ENCODE results near the gene HLF. TPM values are rescaled to one million over a fixed set of nuclear protein-coding genes. Genes with fewer than 3 reads are reported as not detected.

The HLF gene
- total RNA-seq, 1 donor from 2014 or later: 0.69 TPM

GRCh38 chr17:55246583-55246982 is 18.2 kb upstream of the HLF start:
- Mint-ChIP-seq H3K27me3 (peaks cover 41% of the 10 kb centered on the region), H3K27ac (no peak overlapping the region), H3K9me3 (no peaks in the 10 kb centered on the region), H3K4me3 (no peak overlapping the region), H3K4me1 (no peaks in the 10 kb centered on the region), H3K36me3 (ENCODE audit: low read depth) (no peaks in the 10 kb centered on the region)
- CTCF ChIA-PET: no interaction called here
- intact Hi-C loops (cut with micrococcal nuclease): no loop called here
- no peak for ATAC-seq (ENCODE audit: low read depth)
- POLR2A ChIA-PET: no interaction called here
- TF ChIP-seq CTCF (IDR thresholded peaks at IDR 0.05): no peak
- DNase-seq: no peak

- ATAC-seq (ENCODE audit: low read depth) (no peak), DNase-seq (no peak)
- Mint-ChIP-seq H3K36me3 (ENCODE audit: low read depth) (no peaks in the 10 kb centered on the region), H3K9me3 (no peaks in the 10 kb centered on the region), H3K27me3 (peaks cover 36% of the 10 kb centered on the region), H3K27ac (no peak overlapping the region), H3K4me1 (no peaks in the 10 kb centered on the region), H3K4me3 (no peak overlapping the region)
- POLR2A ChIA-PET: no interaction called here
- CTCF ChIA-PET: interaction anchor here (1.5 kb wide), 1 partner anchor 9 kb away, joined by 3 read pairs; no protein-coding TSS in a partner anchor
- TF ChIP-seq CTCF (IDR thresholded peaks at IDR 0.05): no peak
- intact Hi-C loops (cut with micrococcal nuclease): no loop called here
Observed at GRCh38 chr17:55248077-55248476, 16.7 kb upstream of the HLF start.

- Mint-ChIP-seq H3K4me3 (no peak overlapping the region), H3K4me1 (no peaks in the 10 kb centered on the region), H3K27me3 (peaks cover 24% of the 10 kb centered on the region), H3K27ac (no peak overlapping the region), H3K9me3 (no peaks in the 10 kb centered on the region), H3K36me3 (ENCODE audit: low read depth) (no peaks in the 10 kb centered on the region)
- intact Hi-C loops (cut with micrococcal nuclease): no loop called here
- CTCF ChIA-PET: no interaction called here
- ATAC-seq (ENCODE audit: low read depth) (no peak), DNase-seq (no peak)
- POLR2A ChIA-PET: no interaction called here
- TF ChIP-seq CTCF (IDR thresholded peaks at IDR 0.05): no peak
Observed at GRCh38 chr17:55249861-55250260, 14.9 kb upstream of the HLF start.

- ATAC-seq (ENCODE audit: low read depth) (no peak), DNase-seq (no peak)
- no peaks in the 10 kb centered on the region for H3K9me3 Mint-ChIP-seq
- H3K27ac Mint-ChIP-seq: no peak overlapping the region
- H3K36me3 Mint-ChIP-seq (ENCODE audit: low read depth): no peaks in the 10 kb centered on the region
- H3K4me3 Mint-ChIP-seq: no peak overlapping the region
- intact Hi-C loops (cut with micrococcal nuclease): no loop called here
- CTCF ChIA-PET: no interaction called here
- no peak for TF ChIP-seq CTCF (IDR thresholded peaks at IDR 0.05)
- H3K4me1 Mint-ChIP-seq: no peaks in the 10 kb centered on the region
- peaks cover 29% of the 10 kb centered on the region for H3K27me3 Mint-ChIP-seq
- POLR2A ChIA-PET: no interaction called here
Observed at GRCh38 chr17:55254375-55254774, 10.4 kb upstream of the HLF start.

GRCh38 chr17:55258578-55259135 is 6.1 kb upstream of the HLF start:
- H3K27me3 Mint-ChIP-seq: peaks cover 54% of the 10 kb centered on the region
- peaks cover 8% of the 10 kb centered on the region for H3K9me3 Mint-ChIP-seq
- CTCF ChIA-PET: no interaction called here
- DNase-seq (no peak), ATAC-seq (ENCODE audit: low read depth) (no peak)
- no peak overlapping the region for H3K27ac Mint-ChIP-seq
- no peaks in the 10 kb centered on the region for H3K36me3 Mint-ChIP-seq (ENCODE audit: low read depth)
- intact Hi-C loops (cut with micrococcal nuclease): no loop called here
- no peak for TF ChIP-seq CTCF (IDR thresholded peaks at IDR 0.05)
- no peak overlapping the region for H3K4me3 Mint-ChIP-seq
- peaks cover 5% of the 10 kb centered on the region for H3K4me1 Mint-ChIP-seq
- POLR2A ChIA-PET: no interaction called here
